Heart left ventricle (tissue), 16 donors: ENCODE measurements around the gene NME7. TPM values are rescaled to one million over a fixed set of nuclear protein-coding genes. Genes with fewer than 3 reads are reported as not detected.

Experiments used
- ATAC-seq, 4 donors: fragments of 200-7000 bp; cut with Tn5 transposase; one replicate each; pipeline ENCODE4 v1.9.1; 2020 to 2022; ENCODE audit warnings: moderate library complexity in 4 of 4, mild to moderate bottlenecking in 3 of 4, moderate number of reproducible peaks in 1 of 4
- DNase-seq, 5 donors: peaks; one replicate each; pipeline ENCODE4 v3.0.0-alpha.2; 2020
- H3K27ac ChIP-seq, 12 donors: fragments of 200-600 bp; sonication (generic) in 4 of 12; one replicate each; pipeline versions ENCODE4 v1.5.0 to v1.8.0; 2016 to 2022; ENCODE audit warnings: mild to moderate bottlenecking in 2 of 12
- H3K27me3 ChIP-seq, 9 donors: fragments of 200-600 bp; sonication (generic) in 2 of 9; one replicate each; pipeline versions ENCODE4 v1.5.1 to v1.8.0; 2016 to 2022; ENCODE audit warnings: mild to moderate bottlenecking in 3 of 9
- H3K36me3 ChIP-seq, 9 donors: fragments of 200-600 bp; sonication (generic) in 2 of 9; one replicate each; pipeline versions ENCODE4 v1.5.0 to v1.8.0; 2018 to 2022; ENCODE audit warnings: mild to moderate bottlenecking in 2 of 9
- H3K4me1 ChIP-seq, 12 donors: fragments of 200-600 bp; sonication (generic) in 4 of 12; one replicate each; pipeline versions ENCODE4 v1.5.0 to v1.8.0; 2016 to 2022; ENCODE audit warnings: mild to moderate bottlenecking in 3 of 12
- H3K4me3 ChIP-seq, 12 donors: fragments of 200-600 bp; sonication (generic) in 4 of 12; one replicate each; pipeline versions ENCODE4 v1.5.0 to v1.8.0; 2017 to 2022; ENCODE audit warnings: mild to moderate bottlenecking in 9 of 12, moderate library complexity in 4 of 12
- H3K9me3 ChIP-seq, 12 donors: fragments of 200-600 bp; sonication (generic) in 4 of 12; one replicate each; pipeline versions ENCODE4 v1.5.0 to v1.8.0; 2016 to 2022; ENCODE audit warnings: mild to moderate bottlenecking in 1 of 12
- CTCF ChIP-seq, 12 donors: fragments of 200-600 bp; sonication (generic) in 4 of 12; IDR thresholded peaks; one replicate each; pipeline versions ENCODE4 v1.5.0 to v1.8.0; 2018 to 2022; ENCODE audit warnings: antibody characterized with exemption in 12 of 12, mild to moderate bottlenecking in 5 of 12
- POLR2A ChIP-seq, 2 donors: fragments of 450-650 bp; IDR thresholded peaks; one replicate each; pipeline ENCODE4 v1.6.1; 2017; ENCODE audit warnings: antibody characterized with exemption in 2 of 2, mild to moderate bottlenecking in 2 of 2, moderate library complexity in 2 of 2
- WGBS, 4 donors: extraction: QIAGEN DNeasy Blood & Tissue Kit in 2 of 4; methylation state at CpG; one replicate each; pipeline versions ENCODE4 v1.1.5 to v1.1.7; 2013 to 2018; 5-methylcytosine and 5-hydroxymethylcytosine counted together
- intact Hi-C, 10 donors: fragments of 100-400 bp; cut with DNase I; formaldehyde crosslinking; loops; one replicate each; pipeline versions ENCODE4 v1.11.1 to v1.14.2; 2022
- polyA plus RNA-seq, 2 donors: library from polyadenylated mRNA; stranded (reverse); fragments of 200-250 nt; gene quantifications; one replicate each; pipeline ENCODE4 v1.2.3, GENCODE V29; 2013
- total RNA-seq, 9 donors: library from RNA; depleted of rRNA in 2 of 9; stranded (reverse); fragments of >200 nt in 2 of 9; fragmentation: NEBNext Ultra II Directional in 3 of 9; extraction: Animal tissue kit (Norgen Biotek cat#: 25700) in 3 of 9; gene quantifications; one replicate each; pipeline versions ENCODE4 v1.1.0 to v1.2.4, GENCODE V29; 2016 to 2023
- donor health status: ischemic (EF 13 %, LVEDD 7.1; RV severe dilation, severe dysfunction).
- donor health status: healthy with polysubstance abuse.
- donor health status: DM: no; HTN: yes; CAD: no.
- donor health status: DM: no; HTN: no; CAD: no.
- donor health status: ischemic (EF 25% LVEDD 6.9; RV normal size, moderate dysfunction).
- donor health status: ischemic (EF 25% LVEDD 5.7; RV mildly dilated, moderate dysfunction).
- donor health status: healthy.
- donor health status: DM: yes; HTN: yes; CAD: no.
- donor health status: ischemic (EF 35%, LVEDD 5.7; RV mildly dilated, moderate dysfunction).
- donor health status: nonischemic (EF 11% LVEDD 7.7; RV severe dilation, severe dysfunction).
- donor health status: DM: yes; HTN: yes; CAD: no.
- donor health status: PGD.
- donor health status: ischemic (EF 29% LVEDD 5.4; RV normal size, mild dysfunction).
- donor health status: nonischemic (EF 23%, LVEDD 6.1; RV moderate dilation, normal function).

NME7 gene
- total and polyA plus RNA-seq, 11 donors: 3.1 to 25.2 (median 8.4) TPM

- no peak for ATAC-seq
- 89 to 91% (median 91%) methylated on average over 3 of the region's 3 CpGs for WGBS, 4 donors
These were observed 116.8 kb downstream of the NME7 start for GRCh38 chr1:169250795-169251194.

GRCh38 chr1:169250022-169250421 is 117.6 kb downstream of the NME7 start:
- Histone ChIP-seq H3K4me3 (no peak overlapping the region), H3K27ac (no peak overlapping the region), H3K4me1 (no peaks in the 10 kb centered on the region), H3K36me3 (no peaks in the 10 kb centered on the region), H3K27me3 (no peaks in the 10 kb centered on the region), H3K9me3 (peaks cover 0 to 4% (median 0%) of the 10 kb centered on the region in 12 donors)
- no peak for ATAC-seq
- no peak for DNase-seq
- TF ChIP-seq POLR2A (IDR thresholded peaks at IDR 0.05): no peak
- no peak for TF ChIP-seq CTCF (IDR thresholded peaks at IDR 0.05)
- intact Hi-C loops: no loop called here
- 56 to 64% (median 60%) methylated on average over 2 of the region's 2 CpGs for WGBS, 4 donors

More at GRCh38 chr1:169250795-169251194, 116.8 kb downstream of the NME7 start:
- no peak for DNase-seq
- H3K4me3 ChIP-seq: no peak overlapping the region
- no peaks in the 10 kb centered on the region for H3K4me1 ChIP-seq
- H3K9me3 ChIP-seq: peaks cover 0 to 4% (median 0%) of the 10 kb centered on the region in 12 donors
- no peak overlapping the region for H3K27ac ChIP-seq
- intact Hi-C loops: no loop called here
- no peak for TF ChIP-seq CTCF (IDR thresholded peaks at IDR 0.05)
- no peak for TF ChIP-seq POLR2A (IDR thresholded peaks at IDR 0.05)
- no peaks in the 10 kb centered on the region for H3K36me3 ChIP-seq
- H3K27me3 ChIP-seq: no peaks in the 10 kb centered on the region

- no peaks in the 10 kb centered on the region for H3K36me3 ChIP-seq
- no peak for TF ChIP-seq POLR2A (IDR thresholded peaks at IDR 0.05)
- no peak for TF ChIP-seq CTCF (IDR thresholded peaks at IDR 0.05)
- no peak overlapping the region for H3K4me3 ChIP-seq
- H3K27ac ChIP-seq: no peak overlapping the region
- DNase-seq (no peak), ATAC-seq (no peak)
- WGBS, 4 donors: 53 to 98% (median 95%) methylated on average over 1 of the region's 1 CpG
- intact Hi-C loops: loop anchor here in 1 of 10 donors (10.0 kb wide), 1 partner anchor 45 kb away; no protein-coding TSS in a partner anchor
- H3K4me1 ChIP-seq: no peaks in the 10 kb centered on the region
- no peaks in the 10 kb centered on the region for H3K27me3 ChIP-seq
- H3K9me3 ChIP-seq: peaks cover 0 to 4% (median 0%) of the 10 kb centered on the region in 12 donors
These were observed 118.0 kb downstream of the NME7 start for GRCh38 chr1:169249611-169250010.

GRCh38 chr1:169245706-169246105 is 121.9 kb downstream of the NME7 start:
- H3K27ac ChIP-seq: no peak overlapping the region
- no peaks in the 10 kb centered on the region for H3K36me3 ChIP-seq
- ATAC-seq (no peak), DNase-seq (no peak)
- H3K27me3 ChIP-seq: no peaks in the 10 kb centered on the region
- TF ChIP-seq CTCF (IDR thresholded peaks at IDR 0.05) (no peak), POLR2A (IDR thresholded peaks at IDR 0.05) (no peak)
- peaks cover 0 to 4% (median 0%) of the 10 kb centered on the region in 12 donors for H3K9me3 ChIP-seq
- intact Hi-C loops: loop anchor here in 1 of 10 donors (10.0 kb wide), 1 partner anchor 49 kb away; no protein-coding TSS in a partner anchor
- peaks cover 0 to 7% (median 4%) of the 10 kb centered on the region in 12 donors for H3K4me1 ChIP-seq
- 71 to 91% (median 79%) methylated on average over 1 of the region's 1 CpG for WGBS, 4 donors
- peak overlapping the region in 1 of 12 donors; percentile 10 for H3K4me3 ChIP-seq
